Endodermal cell (in vitro differentiated cells): ENCODE data around the gene HCAR1. TPM values are rescaled to one million over a fixed set of nuclear protein-coding genes. Genes with fewer than 3 reads are reported as not detected.
"Not testable (repeated sequence)": the region's sequence is repeated elsewhere in the genome, so short reads cannot be mapped to it uniquely, and the experiment has no call there.

Experiments
- DNase-seq: peaks from one replicate; pipeline ENCODE4 v3.0.0-alpha.2; 2017
- H3K27ac ChIP-seq: 2 replicates; pipeline ENCODE4 v1.5.1; 2013; ENCODE audit warnings: mild to moderate bottlenecking, low read depth, low read length, moderate library complexity
- H3K27me3 ChIP-seq: 2 replicates; pipeline ENCODE4 v1.6.1; 2013; ENCODE audit warnings: mild to moderate bottlenecking, low read length, moderate library complexity; ENCODE audit not compliant: insufficient read depth, control insufficient read depth, poor library complexity, severe bottlenecking
- H3K36me3 ChIP-seq: 2 replicates; pipeline ENCODE4 v1.7.0; 2013; ENCODE audit warnings: mild to moderate bottlenecking, low read length, moderate library complexity; ENCODE audit not compliant: control insufficient read depth, insufficient read depth
- H3K4me1 ChIP-seq: one replicate; pipeline ENCODE4 v1.7.0; 2013; ENCODE audit warnings: low read length; ENCODE audit not compliant: control insufficient read depth, insufficient read depth
- H3K4me3 ChIP-seq: 2 replicates; pipeline ENCODE4 v1.5.1; 2013; ENCODE audit warnings: mild to moderate bottlenecking, low read length, moderate library complexity
- H3K9ac ChIP-seq: 2 replicates; pipeline ENCODE4 v1.6.1; 2013; ENCODE audit warnings: mild to moderate bottlenecking, low read length, moderate library complexity; ENCODE audit not compliant: poor library complexity, severe bottlenecking; ENCODE audit errors: extremely low read depth
- H3K9me3 ChIP-seq: 2 replicates; pipeline ENCODE4 v1.6.1; 2013; ENCODE audit warnings: mild to moderate bottlenecking, low read length, moderate library complexity; ENCODE audit not compliant: control insufficient read depth
- H3K27ac Mint-ChIP-seq: 2 replicates; pipeline ENCODE4 v1.8.0; 2020; ENCODE audit warnings: mixed read lengths
- H3K27me3 Mint-ChIP-seq: 2 replicates; pipeline ENCODE4 v1.8.0; 2021; ENCODE audit warnings: mild to moderate bottlenecking, mixed read lengths; ENCODE audit not compliant: insufficient read depth
- H3K36me3 Mint-ChIP-seq: 2 replicates; pipeline ENCODE4 v1.8.0; 2020; ENCODE audit warnings: low read depth, mixed read lengths
- H3K4me1 Mint-ChIP-seq: 2 replicates; pipeline ENCODE4 v1.8.0; 2020; ENCODE audit warnings: mixed read lengths
- H3K4me3 Mint-ChIP-seq: 2 replicates; pipeline ENCODE4 v1.8.0; 2020; ENCODE audit warnings: mild to moderate bottlenecking, moderate library complexity, mixed read lengths
- H3K9me3 Mint-ChIP-seq: 2 replicates; pipeline ENCODE4 v1.8.0; 2020; ENCODE audit warnings: mild to moderate bottlenecking, mixed read lengths
- CTCF ChIP-seq: fragments of 200-600 bp; sonication (generic); conservative IDR thresholded peaks from 2 replicates; pipeline ENCODE4 v1.5.0; 2021; ENCODE audit warnings: antibody characterized with exemption, mild to moderate bottlenecking
- WGBS, 2 experiments: methylation state at CpG; one replicate each; pipeline versions ENCODE4 v1.1.5 to v1.1.7; 2013; ENCODE audit warnings: missing lambda C conversion rate in 2 of 2, mixed read lengths in 1 of 2; ENCODE audit not compliant: insufficient coverage in 1 of 2, insufficient read length in 1 of 2; 5-methylcytosine and 5-hydroxymethylcytosine counted together
- total RNA-seq, 2 donors: library from RNA; stranded (reverse); fragmentation: NEBNext Ultra II Directional in 1 of 2; extraction: Animal tissue kit (Norgen Biotek cat#: 25700) in 1 of 2; gene quantifications; 2 replicates in 1 of 2; 3 replicates in 1 of 2; pipeline ENCODE4 v1.2.1, GENCODE V29; 2021

Gene HCAR1
- total RNA-seq, 2 donors from 2014 or later = 0.04 TPM; not detected in 1

GRCh38 chr12:122686538-122686937, 44.1 kb downstream of the HCAR1 start:
- H3K4me1 ChIP-seq = no peaks in the 10 kb centered on the region
- H3K9me3 ChIP-seq = no peaks in the 10 kb centered on the region
- Mint-ChIP-seq H3K27ac (no peak overlapping the region), H3K9me3 (no peaks in the 10 kb centered on the region), H3K27me3 (peaks cover 26% of the 10 kb centered on the region), H3K4me3 (no peak overlapping the region), H3K4me1 (peaks cover 2% of the 10 kb centered on the region), H3K36me3 (no peaks in the 10 kb centered on the region)
- no peak for DNase-seq
- H3K4me3 ChIP-seq = no peak overlapping the region
- WGBS, 2 experiments = 97 to 100% methylated on average over 2 to 3 of the region's 3 CpGs
- H3K9ac ChIP-seq = no peak overlapping the region
- no peak overlapping the region for H3K27ac ChIP-seq
- H3K36me3 ChIP-seq = no peaks in the 10 kb centered on the region
- no peaks in the 10 kb centered on the region for H3K27me3 ChIP-seq
- no peak for TF ChIP-seq CTCF

GRCh38 chr12:122684297-122684813, 46.3 kb downstream of the HCAR1 start:
- no peak for TF ChIP-seq CTCF
- no peak overlapping the region for H3K4me3 ChIP-seq
- 73 to 83% methylated on average over 3 to 5 of the region's 5 CpGs for WGBS, 2 experiments
- no peaks in the 10 kb centered on the region for H3K27me3 ChIP-seq
- Mint-ChIP-seq H3K9me3 (no peaks in the 10 kb centered on the region), H3K27ac (no peak overlapping the region), H3K27me3 (peaks cover 28% of the 10 kb centered on the region), H3K4me1 (no peaks in the 10 kb centered on the region), H3K4me3 (no peak overlapping the region), H3K36me3 (no peaks in the 10 kb centered on the region)
- no peak for DNase-seq
- no peaks in the 10 kb centered on the region for H3K4me1 ChIP-seq
- H3K27ac ChIP-seq = no peak overlapping the region
- H3K9ac ChIP-seq = no peak overlapping the region
- no peaks in the 10 kb centered on the region for H3K36me3 ChIP-seq
- H3K9me3 ChIP-seq = no peaks in the 10 kb centered on the region

GRCh38 chr12:122681814-122682213, 48.8 kb downstream of the HCAR1 start:
- Mint-ChIP-seq H3K27me3 (peaks cover 26% of the 10 kb centered on the region), H3K4me1 (no peaks in the 10 kb centered on the region), H3K36me3 (no peaks in the 10 kb centered on the region), H3K27ac (no peak overlapping the region), H3K4me3 (no peak overlapping the region), H3K9me3 (peaks cover 5% of the 10 kb centered on the region)
- WGBS, 2 experiments = 91 to 100% methylated on average over 1 to 4 of the region's 4 CpGs
- H3K9me3 ChIP-seq = no peaks in the 10 kb centered on the region
- H3K27ac ChIP-seq = no peak overlapping the region
- no peak for TF ChIP-seq CTCF
- no peak overlapping the region for H3K4me3 ChIP-seq
- no peaks in the 10 kb centered on the region for H3K4me1 ChIP-seq
- H3K27me3 ChIP-seq = no peaks in the 10 kb centered on the region
- no peak overlapping the region for H3K9ac ChIP-seq
- no peak for DNase-seq
- H3K36me3 ChIP-seq = no peaks in the 10 kb centered on the region

- H3K36me3 ChIP-seq, H3K9me3 ChIP-seq, H3K27me3 ChIP-seq, H3K27ac ChIP-seq, DNase-seq, H3K9ac ChIP-seq, H3K4me1 ChIP-seq, H3K4me3 ChIP-seq, H3K9me3 Mint-ChIP-seq, H3K4me1 Mint-ChIP-seq, H3K36me3 Mint-ChIP-seq, H3K27ac Mint-ChIP-seq, H3K4me3 Mint-ChIP-seq: not testable (repeated sequence)
- peaks cover 19% of the 10 kb centered on the region for H3K27me3 Mint-ChIP-seq
- WGBS, 2 experiments = 83 to 85% methylated on average over 6 of the region's 6 CpGs
Measured at GRCh38 chr12:122680989-122681388, 49.7 kb downstream of the HCAR1 start.

GRCh38 chr12:122676781-122677180, 53.9 kb downstream of the HCAR1 start:
- not testable (repeated sequence) for H3K27me3 ChIP-seq, H3K4me3 Mint-ChIP-seq, H3K4me1 ChIP-seq, H3K27ac ChIP-seq, DNase-seq, H3K9ac ChIP-seq, H3K9me3 Mint-ChIP-seq, H3K27me3 Mint-ChIP-seq, H3K4me1 Mint-ChIP-seq, H3K4me3 ChIP-seq, H3K9me3 ChIP-seq, H3K36me3 Mint-ChIP-seq, H3K36me3 ChIP-seq, H3K27ac Mint-ChIP-seq
- WGBS, 2 experiments = 93 to 98% methylated on average over 12 to 32 of the region's 32 CpGs
